Right atrium auricular region (tissue), 2 donors: ENCODE results near the gene FFAR2. TPM values are rescaled to one million over a fixed set of nuclear protein-coding genes. Genes with fewer than 3 reads are reported as not detected.
A peak's percentile ranks its signal among the peaks of the same experiment; 100 is the strongest.
"Not testable (repeated sequence)": the region's sequence is repeated elsewhere in the genome, so short reads cannot be mapped to it uniquely, and the experiment has no call there.

Source experiments
- DNase-seq: peaks from one replicate; pipeline ENCODE4 v3.0.0-alpha.2; 2019; ENCODE audit warnings: low spot score
- H3K27ac ChIP-seq, 2 donors: fragments of 200-600 bp; sonication (generic); 1 replicate in 1 of 2; 2 replicates in 1 of 2; pipeline ENCODE4 v1.5.1; 2016 to 2019
- H3K27me3 ChIP-seq, 2 donors: fragments of 200-600 bp; sonication (generic); one replicate each; pipeline versions ENCODE4 v1.5.1 to v1.6.0; 2017 to 2019
- H3K36me3 ChIP-seq: fragments of 200-600 bp; sonication (generic); one replicate; pipeline ENCODE4 v1.5.1; 2016
- H3K4me1 ChIP-seq, 2 donors: fragments of 200-600 bp; sonication (generic); one replicate each; pipeline versions ENCODE4 v1.5.1 to v1.6.0; 2017 to 2019
- H3K4me3 ChIP-seq, 2 donors: fragments of 200-600 bp; sonication (generic); 1 replicate in 1 of 2; 2 replicates in 1 of 2; pipeline ENCODE4 v1.5.1; 2017 to 2019; ENCODE audit warnings: mild to moderate bottlenecking in 1 of 2, moderate library complexity in 1 of 2
- H3K9me3 ChIP-seq, 2 donors: fragments of 200-600 bp; sonication (generic); one replicate each; pipeline ENCODE4 v1.5.1; 2019
- CTCF ChIP-seq, 2 donors: fragments of 200-600 bp; sonication (generic); IDR thresholded peaks; one replicate each; pipeline ENCODE4 v1.5.1; 2019; ENCODE audit warnings: antibody characterized with exemption in 2 of 2
- total RNA-seq, 2 donors: library from RNA; depleted of rRNA; stranded (reverse); fragments of >200 nt; gene quantifications; one replicate each; pipeline ENCODE4 v1.1.0, GENCODE V29; 2016

FFAR2 gene
- total RNA-seq, 2 donors from 2014 or later: 0.20 TPM; not detected in 1

- Histone ChIP-seq H3K27me3 (no peaks in the 10 kb centered on the region), H3K9me3 (no peaks in the 10 kb centered on the region), H3K27ac (no peak overlapping the region), H3K4me1 (no peaks in the 10 kb centered on the region), H3K4me3 (no peak overlapping the region), H3K36me3 (no peaks in the 10 kb centered on the region)
- no peak for DNase-seq
- TF ChIP-seq CTCF (IDR thresholded peaks at IDR 0.05): peak; percentile 33 to 76
These were observed 20.6 kb downstream of the FFAR2 start for GRCh38 chr19:35468637-35469036.

- no peaks in the 10 kb centered on the region for H3K27me3 ChIP-seq
- DNase-seq: no peak
- no peaks in the 10 kb centered on the region for H3K9me3 ChIP-seq
- H3K27ac ChIP-seq: no peak overlapping the region
- no peak overlapping the region for H3K4me3 ChIP-seq
- H3K36me3 ChIP-seq: no peaks in the 10 kb centered on the region
- H3K4me1 ChIP-seq: no peaks in the 10 kb centered on the region
- no peak for TF ChIP-seq CTCF (IDR thresholded peaks at IDR 0.05)
These were observed 22.1 kb downstream of the FFAR2 start for GRCh38 chr19:35470128-35470527.

- H3K9me3 ChIP-seq, H3K27me3 ChIP-seq, H3K27ac ChIP-seq, H3K4me1 ChIP-seq, H3K4me3 ChIP-seq, H3K36me3 ChIP-seq, DNase-seq: not testable (repeated sequence)
These were observed 23.0 kb downstream of the FFAR2 start for GRCh38 chr19:35471075-35471474.

GRCh38 chr19:35471946-35472345 is 23.9 kb downstream of the FFAR2 start:
- no peaks in the 10 kb centered on the region for H3K27me3 ChIP-seq
- H3K9me3 ChIP-seq: no peaks in the 10 kb centered on the region
- DNase-seq: no peak
- H3K4me1 ChIP-seq: no peaks in the 10 kb centered on the region
- no peak overlapping the region for H3K4me3 ChIP-seq
- no peaks in the 10 kb centered on the region for H3K36me3 ChIP-seq
- no peak overlapping the region for H3K27ac ChIP-seq
- TF ChIP-seq CTCF (IDR thresholded peaks at IDR 0.05): no peak

- H3K27me3 ChIP-seq: no peaks in the 10 kb centered on the region
- no peak for DNase-seq
- no peaks in the 10 kb centered on the region for H3K9me3 ChIP-seq
- H3K36me3 ChIP-seq: no peaks in the 10 kb centered on the region
- no peak for TF ChIP-seq CTCF (IDR thresholded peaks at IDR 0.05)
- no peaks in the 10 kb centered on the region for H3K4me1 ChIP-seq
- H3K27ac ChIP-seq: no peak overlapping the region
- no peak overlapping the region for H3K4me3 ChIP-seq
These were observed 26.0 kb downstream of the FFAR2 start for GRCh38 chr19:35474104-35474503.

- not testable (repeated sequence) for DNase-seq, H3K9me3 ChIP-seq, H3K27ac ChIP-seq, H3K36me3 ChIP-seq, H3K4me3 ChIP-seq, H3K27me3 ChIP-seq, H3K4me1 ChIP-seq
These were observed 26.5 kb downstream of the FFAR2 start for GRCh38 chr19:35474594-35474993.

GRCh38 chr19:35476149-35476548 is 28.1 kb downstream of the FFAR2 start:
- no peak for DNase-seq
- TF ChIP-seq CTCF (IDR thresholded peaks at IDR 0.05): no peak
- no peaks in the 10 kb centered on the region for H3K27me3 ChIP-seq
- H3K9me3 ChIP-seq: no peaks in the 10 kb centered on the region
- no peak overlapping the region for H3K4me3 ChIP-seq
- H3K4me1 ChIP-seq: no peaks in the 10 kb centered on the region
- no peaks in the 10 kb centered on the region for H3K36me3 ChIP-seq
- H3K27ac ChIP-seq: no peak overlapping the region
